Peyer's patch (tissue), 4 donors: ENCODE data around the gene KLRK1.
"Not testable (repeated sequence)": the region's sequence is repeated elsewhere in the genome, so short reads cannot be mapped to it uniquely, and the experiment has no call there.

ENCODE experiments used
- CTCF ChIP-seq, 6 experiments: fragments of 450-650 bp in 4 of 6; fragments of 200-600 bp in 2 of 6; sonication (generic) in 1 of 6; IDR thresholded peaks; one replicate each; pipeline ENCODE4 v1.5.1; 2017 to 2019; ENCODE audit warnings: antibody characterized with exemption in 6 of 6, mild to moderate bottlenecking in 3 of 6, moderate library complexity in 1 of 6
- POLR2A ChIP-seq, 2 donors: fragments of 450-650 bp; IDR thresholded peaks; one replicate each; pipeline ENCODE4 v1.5.1; 2017; ENCODE audit warnings: antibody characterized with exemption in 2 of 2, mild to moderate bottlenecking in 2 of 2, moderate library complexity in 2 of 2

- not testable (repeated sequence) for TF ChIP-seq CTCF, POLR2A (IDR thresholded peaks at IDR 0.05)
Measured at GRCh38 chr12:10424260-10424899, 34.5 kb upstream of the KLRK1 start.
